ENCODE data around the gene OR2A14. TPM values are rescaled to one million over a fixed set of nuclear protein-coding genes. Genes with fewer than 3 reads are reported as not detected.

Gene OR2A14
- polyA plus RNA-seq, 1 donor (not counting 4 experiments of a cell fraction or from before 2014, with no cell fraction given): not detected

DNA sequence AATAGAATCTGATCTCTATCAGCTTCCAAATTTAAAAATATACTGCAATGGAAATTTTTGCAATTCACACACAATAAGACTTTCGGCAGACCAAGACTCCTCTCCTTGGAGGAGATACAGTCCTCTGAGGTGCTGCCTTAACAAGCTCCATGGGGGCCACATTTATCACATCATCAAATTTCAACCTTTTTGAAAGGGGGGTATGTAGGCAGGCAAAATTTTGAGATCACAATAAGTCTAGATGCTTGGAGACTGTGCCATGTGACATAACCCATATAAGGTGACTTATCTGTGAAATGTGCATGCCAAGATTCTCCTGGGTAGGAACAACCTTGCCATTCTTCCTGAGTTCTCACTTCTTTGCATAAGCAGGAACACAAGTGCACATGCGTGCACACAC is 37.0 kb upstream of the OR2A14 start, which contains the start of gene OR2A12:
TSS of gene OR2A12 (plus strand) at position 301 of the 400 bp plus-strand sequence. CDS start 8,830 bp downstream, outside the sequence.
- no peak within 1 kb of the TSS for H3K9ac ChIP-seq (ENCODE audit: control insufficient read depth, extremely low read depth, insufficient read depth, low read length)
- H3K27me3 ChIP-seq (ENCODE audit: control insufficient read depth, extremely low read depth, insufficient read depth, low read length): no peaks in the 10 kb centered on the region
- no peak for FAIRE-seq

DNA sequence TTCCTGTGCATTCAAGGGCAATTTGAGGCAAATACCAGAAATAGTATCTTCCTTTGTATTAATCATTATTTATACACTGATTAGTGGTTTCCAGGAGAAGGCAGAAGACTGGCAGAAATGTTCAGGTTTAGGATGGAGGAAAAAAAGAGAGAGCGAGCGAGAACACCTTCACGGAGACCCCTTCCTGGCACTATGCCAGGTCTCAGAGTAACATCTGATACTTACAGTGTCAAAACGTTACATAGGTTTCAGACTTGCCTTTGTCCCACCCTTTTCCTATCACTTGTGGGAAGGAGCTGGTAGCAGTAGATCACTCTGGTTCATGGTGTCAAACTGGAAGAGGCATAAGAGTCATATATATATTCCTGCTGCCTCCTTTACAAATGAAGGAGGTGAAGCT is 36.2 kb upstream of the OR2A14 start:
- H3K4me2 ChIP-seq (ENCODE audit: control insufficient read depth, extremely low read depth, insufficient read depth, low read depth, low read length): no peak overlapping the region
- no peak overlapping the region for H3K4me3 ChIP-seq (ENCODE audit: control insufficient read depth in 2 of 3, extremely low read depth in 1 of 3, insufficient read depth in 2 of 3, low read depth in 1 of 3, low read length in 3 of 3)
- TF ChIP-seq EZH2 (IDR thresholded peaks at IDR 0.05; ENCODE audit: low read length): no peak
- TF ChIP-seq, protein P1, sequence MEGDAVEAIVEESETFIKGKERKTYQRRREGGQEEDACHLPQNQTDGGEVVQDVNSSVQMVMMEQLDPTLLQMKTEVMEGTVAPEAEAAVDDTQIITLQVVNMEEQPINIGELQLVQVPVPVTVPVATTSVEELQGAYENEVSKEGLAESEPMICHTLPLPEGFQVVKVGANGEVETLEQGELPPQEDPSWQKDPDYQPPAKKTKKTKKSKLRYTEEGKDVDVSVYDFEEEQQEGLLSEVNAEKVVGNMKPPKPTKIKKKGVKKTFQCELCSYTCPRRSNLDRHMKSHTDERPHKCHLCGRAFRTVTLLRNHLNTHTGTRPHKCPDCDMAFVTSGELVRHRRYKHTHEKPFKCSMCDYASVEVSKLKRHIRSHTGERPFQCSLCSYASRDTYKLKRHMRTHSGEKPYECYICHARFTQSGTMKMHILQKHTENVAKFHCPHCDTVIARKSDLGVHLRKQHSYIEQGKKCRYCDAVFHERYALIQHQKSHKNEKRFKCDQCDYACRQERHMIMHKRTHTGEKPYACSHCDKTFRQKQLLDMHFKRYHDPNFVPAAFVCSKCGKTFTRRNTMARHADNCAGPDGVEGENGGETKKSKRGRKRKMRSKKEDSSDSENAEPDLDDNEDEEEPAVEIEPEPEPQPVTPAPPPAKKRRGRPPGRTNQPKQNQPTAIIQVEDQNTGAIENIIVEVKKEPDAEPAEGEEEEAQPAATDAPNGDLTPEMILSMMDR (optimal IDR thresholded peaks at IDR 0.05 in 1 of 3, IDR thresholded peaks at IDR 0.05 in 1 of 3, conservative IDR thresholded peaks at IDR 0.05 in 1 of 3; ENCODE audit: extremely low read depth in 1 of 3, insufficient read depth in 2 of 3, low read length in 3 of 3): no peak
- no peak overlapping the region for H3K9ac ChIP-seq (ENCODE audit: control insufficient read depth, extremely low read depth, insufficient read depth, low read length)
- H4K20me1 ChIP-seq (ENCODE audit: control insufficient read depth, extremely low read depth, insufficient read depth, low read length): no peaks in the 10 kb centered on the region
- dilution Hi-C loops (cut with MboI; ENCODE audit: extremely low pct_ligation_motif_present, low sequenced_read_pairs): no loop called here
- H3K9me3 ChIP-seq (ENCODE audit: control insufficient read depth, low read depth, low read length): no peaks in the 10 kb centered on the region
- no peaks in the 10 kb centered on the region for H3K9me1 ChIP-seq (ENCODE audit: control insufficient read depth, extremely low read depth, insufficient read depth, low read length)
- no peak overlapping the region for H2AFZ ChIP-seq (ENCODE audit: control insufficient read depth, low read length)
- H3K4me1 ChIP-seq (ENCODE audit: control insufficient read depth, extremely low read depth, insufficient read depth, low read length): no peaks in the 10 kb centered on the region
- no peaks in the 10 kb centered on the region for H3K27me3 ChIP-seq (ENCODE audit: control insufficient read depth, extremely low read depth, insufficient read depth, low read length)
- FAIRE-seq (no peak), DNase-seq (ENCODE audit: low read depth, low spot score) (no peak)
- no peaks in the 10 kb centered on the region for H3K36me3 ChIP-seq (ENCODE audit: control insufficient read depth in 2 of 2, extremely low read depth in 1 of 2, insufficient read depth in 2 of 2, low read length in 2 of 2)
- H3K27ac ChIP-seq (ENCODE audit: control insufficient read depth, insufficient read depth, low read length): no peak overlapping the region
- no peaks in the 10 kb centered on the region for H3K79me2 ChIP-seq (ENCODE audit: control insufficient read depth, insufficient read depth, low read length)

More for the DNA sequence above, 37.0 kb upstream of the OR2A14 start, which contains the start of gene OR2A12:
- no peak within 1 kb of the TSS for H3K4me2 ChIP-seq (ENCODE audit: control insufficient read depth, extremely low read depth, insufficient read depth, low read depth, low read length)
- H2AFZ ChIP-seq (ENCODE audit: control insufficient read depth, low read length): no peak within 1 kb of the TSS
- no peaks in the 10 kb centered on the region for H3K36me3 ChIP-seq (ENCODE audit: control insufficient read depth in 2 of 2, extremely low read depth in 1 of 2, insufficient read depth in 2 of 2, low read length in 2 of 2)
- H3K4me3 ChIP-seq (ENCODE audit: control insufficient read depth in 2 of 3, extremely low read depth in 1 of 3, insufficient read depth in 2 of 3, low read depth in 1 of 3, low read length in 3 of 3): no peak within 1 kb of the TSS
- TF ChIP-seq, protein P1 (optimal IDR thresholded peaks at IDR 0.05 in 1 of 3, IDR thresholded peaks at IDR 0.05 in 1 of 3, conservative IDR thresholded peaks at IDR 0.05 in 1 of 3; ENCODE audit: extremely low read depth in 1 of 3, insufficient read depth in 2 of 3, low read length in 3 of 3): no peak
- no peak for TF ChIP-seq EZH2 (IDR thresholded peaks at IDR 0.05; ENCODE audit: low read length)
- H3K79me2 ChIP-seq (ENCODE audit: control insufficient read depth, insufficient read depth, low read length): no peaks in the 10 kb centered on the region
- H3K4me1 ChIP-seq (ENCODE audit: control insufficient read depth, extremely low read depth, insufficient read depth, low read length): no peaks in the 10 kb centered on the region
- no peaks in the 10 kb centered on the region for H4K20me1 ChIP-seq (ENCODE audit: control insufficient read depth, extremely low read depth, insufficient read depth, low read length)
- no peak within 1 kb of the TSS for H3K27ac ChIP-seq (ENCODE audit: control insufficient read depth, insufficient read depth, low read length)
- no peaks in the 10 kb centered on the region for H3K9me3 ChIP-seq (ENCODE audit: control insufficient read depth, low read depth, low read length)
- no peak for DNase-seq (ENCODE audit: low read depth, low spot score)
- dilution Hi-C loops (cut with MboI; ENCODE audit: extremely low pct_ligation_motif_present, low sequenced_read_pairs): no loop called here
- H3K9me1 ChIP-seq (ENCODE audit: control insufficient read depth, extremely low read depth, insufficient read depth, low read length): no peaks in the 10 kb centered on the region

Measured in keratinocyte (primary cell).